GM21390 (cell line): ENCODE data around the gene GGTLC3.
"Not testable (repeated sequence)": the region's sequence is repeated elsewhere in the genome, so short reads cannot be mapped to it uniquely, and the experiment has no call there.

Experiments used
- ATAC-seq: cut with Tn5 transposase; IDR thresholded peaks from one replicate; pipeline ENCODE4 v1.9.1; 2021; ENCODE audit not compliant: unreplicated experiment

The GGTLC3 gene

GRCh38 chr22:18522762-18523161 lies 4.8 kb upstream of the GGTLC3 start:
- not testable (repeated sequence) for ATAC-seq

GRCh38 chr22:18513454-18513853 lies 4.5 kb downstream of the GGTLC3 start:
- not testable (repeated sequence) for ATAC-seq

GRCh38 chr22:18512378-18512777 lies 5.6 kb downstream of the GGTLC3 start:
- ATAC-seq = not testable (repeated sequence)

- not testable (repeated sequence) for ATAC-seq
These were observed 6.6 kb downstream of the GGTLC3 start for GRCh38 chr22:18511327-18511726.

GRCh38 chr22:18496227-18496626 lies 21.7 kb downstream of the GGTLC3 start:
- ATAC-seq = not testable (repeated sequence)
